Suprapubic skin (tissue), 4 donors: ENCODE results near the gene MED15. TPM values are rescaled to one million over a fixed set of nuclear protein-coding genes. Genes with fewer than 3 reads are reported as not detected.

ENCODE experiments used
- DNase-seq, 2 donors: peaks; one replicate each; pipeline ENCODE4 v3.0.0-alpha.2; 2019; ENCODE audit warnings: low spot score in 2 of 2
- H3K27ac ChIP-seq: fragments of 200-600 bp; sonication (generic); one replicate; pipeline ENCODE4 v1.5.1; 2019
- H3K27me3 ChIP-seq: fragments of 200-600 bp; sonication (generic); one replicate; pipeline ENCODE4 v1.5.1; 2019
- H3K36me3 ChIP-seq: fragments of 200-600 bp; sonication (generic); one replicate; pipeline ENCODE4 v1.5.1; 2019
- H3K4me1 ChIP-seq: fragments of 200-600 bp; sonication (generic); one replicate; pipeline ENCODE4 v1.5.1; 2019
- H3K4me3 ChIP-seq: fragments of 200-600 bp; sonication (generic); one replicate; pipeline ENCODE4 v1.5.1; 2019; ENCODE audit warnings: mild to moderate bottlenecking
- H3K9me3 ChIP-seq: fragments of 200-600 bp; sonication (generic); one replicate; pipeline ENCODE4 v1.5.1; 2019
- CTCF ChIP-seq, 2 donors: fragments of 200-600 bp in 1 of 2; fragments of 450-650 bp in 1 of 2; sonication (generic) in 1 of 2; IDR thresholded peaks; one replicate each; pipeline ENCODE4 v1.5.1; 2016 to 2019; ENCODE audit warnings: antibody characterized with exemption in 2 of 2, mild to moderate bottlenecking in 1 of 2, moderate library complexity in 1 of 2
- EP300 ChIP-seq: sonication (generic); formaldehyde crosslinking; IDR thresholded peaks from one replicate; pipeline ENCODE4 v1.6.1; 2017; ENCODE audit warnings: antibody characterized with exemption
- POLR2A ChIP-seq, 2 donors: fragments of 450-650 bp; IDR thresholded peaks; one replicate each; pipeline ENCODE4 v1.6.1; 2017; ENCODE audit warnings: antibody characterized with exemption in 2 of 2, mild to moderate bottlenecking in 2 of 2, moderate library complexity in 2 of 2
- POLR2AphosphoS5 ChIP-seq, 3 donors: sonication (generic); formaldehyde crosslinking; IDR thresholded peaks; one replicate each; pipeline ENCODE4 v1.6.1; 2017; ENCODE audit warnings: antibody characterized with exemption in 3 of 3
- WGBS: methylation state at CpG from one replicate; pipeline ENCODE4 v1.1.5; 2018; 5-methylcytosine and 5-hydroxymethylcytosine counted together
- total RNA-seq, 4 donors: library from RNA; depleted of rRNA; stranded (reverse); fragments of >200 nt; gene quantifications; one replicate each; pipeline ENCODE4 v1.1.0, GENCODE V29; 2016

Gene MED15
- total RNA-seq, 4 donors from 2014 or later = 59.8 to 163 (median 70.8) TPM

GRCh38 chr22:20568502-20569058 is 61.2 kb downstream of the MED15 start:
- Histone ChIP-seq H3K4me3 (no peak overlapping the region), H3K27ac (peak overlapping the region; percentile 82), H3K4me1 (peaks cover 52% of the 10 kb centered on the region), H3K36me3 (peaks cover 73% of the 10 kb centered on the region), H3K27me3 (no peaks in the 10 kb centered on the region), H3K9me3 (no peaks in the 10 kb centered on the region)
- no peak for TF ChIP-seq EP300
- TF ChIP-seq CTCF (IDR thresholded peaks at IDR 0.05) = no peak
- no peak for TF ChIP-seq POLR2AphosphoS5 (IDR thresholded peaks at IDR 0.05)
- no peak for TF ChIP-seq POLR2A (IDR thresholded peaks at IDR 0.05)
- DNase-seq = no peak
- WGBS = 62% methylated on average over 9 of the region's 9 CpGs

GRCh38 chr22:20569059-20570058 is 61.9 kb downstream of the MED15 start:
- Histone ChIP-seq H3K9me3 (no peaks in the 10 kb centered on the region), H3K36me3 (peaks cover 81% of the 10 kb centered on the region), H3K4me3 (no peak overlapping the region), H3K27ac (peak overlapping the region; percentile 82), H3K4me1 (peaks cover 46% of the 10 kb centered on the region), H3K27me3 (no peaks in the 10 kb centered on the region)
- TF ChIP-seq POLR2AphosphoS5 (IDR thresholded peaks at IDR 0.05) (peak in 2 of 3 donors; percentile 66 to 77), POLR2A (IDR thresholded peaks at IDR 0.05) (no peak)
- WGBS = 36% methylated on average over 16 of the region's 20 CpGs
- DNase-seq = peak in 1 of 2 donors; percentile 90

- no peak for DNase-seq
- H3K4me3 ChIP-seq = no peak overlapping the region
- TF ChIP-seq POLR2AphosphoS5 (IDR thresholded peaks at IDR 0.05) (no peak), POLR2A (IDR thresholded peaks at IDR 0.05) (no peak), EP300 (no peak), CTCF (IDR thresholded peaks at IDR 0.05) (no peak)
- peaks cover 79% of the 10 kb centered on the region for H3K36me3 ChIP-seq
- 83% methylated on average over 5 of the region's 6 CpGs for WGBS
- H3K4me1 ChIP-seq = peaks cover 45% of the 10 kb centered on the region
- no peak overlapping the region for H3K27ac ChIP-seq
- H3K9me3 ChIP-seq = no peaks in the 10 kb centered on the region
- H3K27me3 ChIP-seq = no peaks in the 10 kb centered on the region
Observed at GRCh38 chr22:20571078-20571503, 63.7 kb downstream of the MED15 start.

- Histone ChIP-seq H3K4me1 (peaks cover 45% of the 10 kb centered on the region), H3K27me3 (no peaks in the 10 kb centered on the region), H3K27ac (no peak overlapping the region), H3K4me3 (no peak overlapping the region), H3K9me3 (no peaks in the 10 kb centered on the region), H3K36me3 (peaks cover 79% of the 10 kb centered on the region)
- DNase-seq = no peak
- TF ChIP-seq POLR2A (IDR thresholded peaks at IDR 0.05) (no peak), CTCF (IDR thresholded peaks at IDR 0.05) (peak; percentile 25 to 58)
- WGBS = 71% methylated on average over 4 of the region's 4 CpGs
Observed at GRCh38 chr22:20571531-20572007, 64.2 kb downstream of the MED15 start.

DNA sequence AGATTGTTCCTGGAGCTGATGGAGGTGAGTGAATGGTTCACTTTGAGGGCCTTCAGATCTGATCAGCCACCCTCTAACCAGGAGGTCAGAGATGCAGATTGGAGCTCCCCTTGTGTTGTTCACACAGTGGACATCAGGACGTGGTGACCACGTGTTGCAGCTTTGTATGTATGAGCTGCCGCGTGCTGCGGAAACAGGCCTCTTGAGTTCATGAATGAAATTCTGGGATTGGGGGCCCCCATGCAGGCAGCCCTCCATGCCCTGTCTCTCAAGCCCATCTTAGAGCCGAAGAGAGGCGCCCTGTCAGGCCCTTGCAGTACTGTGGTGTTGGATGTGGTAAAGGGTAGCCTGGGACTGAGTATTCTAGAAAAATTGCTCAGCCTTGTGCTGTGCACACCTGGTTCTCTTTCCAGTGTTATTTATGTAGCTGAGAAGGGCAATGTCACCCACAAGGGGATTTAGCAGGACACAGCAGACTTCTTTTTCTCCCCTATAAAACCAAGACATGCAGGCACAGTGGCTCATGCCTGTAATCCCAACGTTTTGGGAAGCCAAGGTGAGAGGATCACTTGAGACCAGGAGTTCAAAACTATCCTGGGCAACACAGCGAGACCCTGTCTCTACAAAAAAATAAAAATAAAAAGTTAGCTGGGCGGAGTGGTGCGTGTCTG is 64.9 kb downstream of the MED15 start:
- Histone ChIP-seq H3K36me3 (peaks cover 73% of the 10 kb centered on the region), H3K4me1 (peaks cover 45% of the 10 kb centered on the region), H3K9me3 (no peaks in the 10 kb centered on the region), H3K4me3 (no peak overlapping the region), H3K27me3 (no peaks in the 10 kb centered on the region), H3K27ac (no peak overlapping the region)
- WGBS = 91% methylated on average over 10 of the region's 11 CpGs
- DNase-seq = no peak
- TF ChIP-seq POLR2A (IDR thresholded peaks at IDR 0.05) (no peak), EP300 (no peak), CTCF (IDR thresholded peaks at IDR 0.05) (no peak), POLR2AphosphoS5 (IDR thresholded peaks at IDR 0.05) (no peak)
